T-helper 1 cell treated with Interleukin-12 subunit alpha and Interleukin-12 subunit beta and Interleukin-4 antibody, amounts not matched to agents 30 μg/mL and 1 μg/mL, for 36 hours (primary cell): Measurements from ENCODE around the gene PPP4R1.
A peak's percentile ranks its signal among the peaks of the same experiment; 100 is the strongest.

Experiments
- H3K27ac Mint-ChIP-seq: one replicate; pipeline ENCODE4 v1.8.0; 2021; ENCODE audit warnings: mild to moderate bottlenecking, mixed read lengths
- H3K27me3 Mint-ChIP-seq: one replicate; pipeline ENCODE4 v1.8.0; 2021; ENCODE audit warnings: low read depth, mixed read lengths
- H3K36me3 Mint-ChIP-seq: one replicate; pipeline ENCODE4 v1.8.0; 2021; ENCODE audit warnings: low read depth, mixed read lengths
- H3K4me1 Mint-ChIP-seq: one replicate; pipeline ENCODE4 v1.8.0; 2021; ENCODE audit warnings: low read depth, mixed read lengths
- H3K4me3 Mint-ChIP-seq: one replicate; pipeline ENCODE4 v1.8.0; 2021; ENCODE audit warnings: mild to moderate bottlenecking, moderate library complexity, mixed read lengths
- H3K9me3 Mint-ChIP-seq: one replicate; pipeline ENCODE4 v1.8.0; 2021; ENCODE audit warnings: mixed read lengths

Gene PPP4R1

GRCh38 chr18:9638886-9639285 lies 24.5 kb upstream of the PPP4R1 start:
- Mint-ChIP-seq H3K27ac (no peak overlapping the region), H3K9me3 (peaks cover 7% of the 10 kb centered on the region), H3K4me1 (no peaks in the 10 kb centered on the region), H3K27me3 (no peaks in the 10 kb centered on the region), H3K4me3 (no peak overlapping the region), H3K36me3 (no peaks in the 10 kb centered on the region)

- Mint-ChIP-seq H3K36me3 (no peaks in the 10 kb centered on the region), H3K4me1 (no peaks in the 10 kb centered on the region), H3K27me3 (no peaks in the 10 kb centered on the region), H3K27ac (no peak overlapping the region), H3K4me3 (no peak overlapping the region), H3K9me3 (peaks cover 7% of the 10 kb centered on the region)
Measured at GRCh38 chr18:9637036-9637767, 22.8 kb upstream of the PPP4R1 start.

- Mint-ChIP-seq H3K9me3 (peaks cover 7% of the 10 kb centered on the region), H3K27ac (no peak overlapping the region), H3K27me3 (peaks cover 10% of the 10 kb centered on the region), H3K36me3 (no peaks in the 10 kb centered on the region), H3K4me1 (no peaks in the 10 kb centered on the region), H3K4me3 (no peak overlapping the region)
Measured at GRCh38 chr18:9634856-9635255, 20.5 kb upstream of the PPP4R1 start.

- Mint-ChIP-seq H3K9me3 (peaks cover 7% of the 10 kb centered on the region), H3K4me3 (no peak overlapping the region), H3K36me3 (no peaks in the 10 kb centered on the region), H3K27me3 (peaks cover 16% of the 10 kb centered on the region), H3K4me1 (no peaks in the 10 kb centered on the region), H3K27ac (no peak overlapping the region)
Measured at GRCh38 chr18:9631814-9632496, 17.6 kb upstream of the PPP4R1 start.

GRCh38 chr18:9630444-9630843 lies 16.1 kb upstream of the PPP4R1 start:
- Mint-ChIP-seq H3K4me1 (no peaks in the 10 kb centered on the region), H3K9me3 (peaks cover 4% of the 10 kb centered on the region), H3K4me3 (no peak overlapping the region), H3K27ac (no peak overlapping the region), H3K27me3 (peaks cover 16% of the 10 kb centered on the region), H3K36me3 (no peaks in the 10 kb centered on the region)

- H3K36me3 Mint-ChIP-seq: no peaks in the 10 kb centered on the region
- H3K4me1 Mint-ChIP-seq: no peaks in the 10 kb centered on the region
- H3K27ac Mint-ChIP-seq: no peak overlapping the region
- no peak overlapping the region for H3K4me3 Mint-ChIP-seq
- no peaks in the 10 kb centered on the region for H3K9me3 Mint-ChIP-seq
- peaks cover 16% of the 10 kb centered on the region for H3K27me3 Mint-ChIP-seq
Measured at GRCh38 chr18:9629709-9630108, 15.3 kb upstream of the PPP4R1 start.

- Mint-ChIP-seq H3K27me3 (peaks cover 16% of the 10 kb centered on the region), H3K36me3 (no peaks in the 10 kb centered on the region), H3K9me3 (no peaks in the 10 kb centered on the region), H3K27ac (no peak overlapping the region), H3K4me1 (no peaks in the 10 kb centered on the region), H3K4me3 (no peak overlapping the region)
Measured at GRCh38 chr18:9628984-9629383, 14.6 kb upstream of the PPP4R1 start.

- Mint-ChIP-seq H3K36me3 (no peaks in the 10 kb centered on the region), H3K4me1 (no peaks in the 10 kb centered on the region), H3K27me3 (peaks cover 16% of the 10 kb centered on the region), H3K4me3 (no peak overlapping the region), H3K27ac (no peak overlapping the region), H3K9me3 (no peaks in the 10 kb centered on the region)
Measured at GRCh38 chr18:9627642-9628041, 13.3 kb upstream of the PPP4R1 start.

- Mint-ChIP-seq H3K36me3 (no peaks in the 10 kb centered on the region), H3K4me3 (no peak overlapping the region), H3K27me3 (peaks cover 6% of the 10 kb centered on the region), H3K4me1 (peaks cover 19% of the 10 kb centered on the region), H3K9me3 (no peaks in the 10 kb centered on the region), H3K27ac (no peak overlapping the region)
Measured at GRCh38 chr18:9619990-9620389, 5.6 kb upstream of the PPP4R1 start.

- no peak overlapping the region for H3K4me3 Mint-ChIP-seq
- H3K9me3 Mint-ChIP-seq: no peaks in the 10 kb centered on the region
- H3K27ac Mint-ChIP-seq: no peak overlapping the region
- H3K27me3 Mint-ChIP-seq: peaks cover 6% of the 10 kb centered on the region
- H3K36me3 Mint-ChIP-seq: no peaks in the 10 kb centered on the region
- H3K4me1 Mint-ChIP-seq: peaks cover 19% of the 10 kb centered on the region
Measured at GRCh38 chr18:9619545-9619944, 5.2 kb upstream of the PPP4R1 start.

- H3K36me3 Mint-ChIP-seq: no peaks in the 10 kb centered on the region
- H3K9me3 Mint-ChIP-seq: no peaks in the 10 kb centered on the region
- H3K27ac Mint-ChIP-seq: no peak overlapping the region
- no peak overlapping the region for H3K4me3 Mint-ChIP-seq
- H3K27me3 Mint-ChIP-seq: peaks cover 6% of the 10 kb centered on the region
- H3K4me1 Mint-ChIP-seq: peaks cover 19% of the 10 kb centered on the region
Measured at GRCh38 chr18:9619056-9619455, 4.7 kb upstream of the PPP4R1 start.

- peaks cover 6% of the 10 kb centered on the region for H3K27me3 Mint-ChIP-seq
- H3K27ac Mint-ChIP-seq: no peak overlapping the region
- H3K4me3 Mint-ChIP-seq: no peak overlapping the region
- H3K9me3 Mint-ChIP-seq: no peaks in the 10 kb centered on the region
- H3K36me3 Mint-ChIP-seq: peaks cover 1% of the 10 kb centered on the region
- peaks cover 34% of the 10 kb centered on the region for H3K4me1 Mint-ChIP-seq
Measured at GRCh38 chr18:9617006-9617542, 2.7 kb upstream of the PPP4R1 start.

GRCh38 chr18:9616049-9616448 lies 1.7 kb upstream of the PPP4R1 start:
- Mint-ChIP-seq H3K36me3 (peaks cover 7% of the 10 kb centered on the region), H3K9me3 (no peaks in the 10 kb centered on the region), H3K27me3 (peaks cover 3% of the 10 kb centered on the region), H3K27ac (no peak overlapping the region), H3K4me3 (no peak overlapping the region), H3K4me1 (peaks cover 39% of the 10 kb centered on the region)

- H3K9me3 Mint-ChIP-seq: no peaks in the 10 kb centered on the region
- peak overlapping the region; percentile 78 for H3K27ac Mint-ChIP-seq
- peak overlapping the region; percentile 79 for H3K4me3 Mint-ChIP-seq
- peaks cover 11% of the 10 kb centered on the region for H3K36me3 Mint-ChIP-seq
- no peaks in the 10 kb centered on the region for H3K27me3 Mint-ChIP-seq
- H3K4me1 Mint-ChIP-seq: peaks cover 43% of the 10 kb centered on the region
Measured at GRCh38 chr18:9615280-9615797, 980 bp upstream of the PPP4R1 start.
